Suprapubic skin (tissue), 4 donors: ENCODE results near the gene NUDT4.

Source experiments
- POLR2A ChIP-seq, 2 donors: fragments of 450-650 bp; IDR thresholded peaks; one replicate each; pipeline ENCODE4 v1.6.1; 2017; ENCODE audit warnings: antibody characterized with exemption in 2 of 2, mild to moderate bottlenecking in 2 of 2, moderate library complexity in 2 of 2
- POLR2AphosphoS5 ChIP-seq, 3 donors: sonication (generic); formaldehyde crosslinking; IDR thresholded peaks; one replicate each; pipeline ENCODE4 v1.6.1; 2017; ENCODE audit warnings: antibody characterized with exemption in 3 of 3
- TF ChIP-seq, protein P1 (sequence below), 2 donors: fragments of 200-600 bp in 1 of 2; fragments of 450-650 bp in 1 of 2; sonication (generic) in 1 of 2; IDR thresholded peaks; one replicate each; pipeline ENCODE4 v1.5.1; 2016 to 2019; ENCODE audit warnings: antibody characterized with exemption in 2 of 2, mild to moderate bottlenecking in 1 of 2, moderate library complexity in 1 of 2

DNA sequence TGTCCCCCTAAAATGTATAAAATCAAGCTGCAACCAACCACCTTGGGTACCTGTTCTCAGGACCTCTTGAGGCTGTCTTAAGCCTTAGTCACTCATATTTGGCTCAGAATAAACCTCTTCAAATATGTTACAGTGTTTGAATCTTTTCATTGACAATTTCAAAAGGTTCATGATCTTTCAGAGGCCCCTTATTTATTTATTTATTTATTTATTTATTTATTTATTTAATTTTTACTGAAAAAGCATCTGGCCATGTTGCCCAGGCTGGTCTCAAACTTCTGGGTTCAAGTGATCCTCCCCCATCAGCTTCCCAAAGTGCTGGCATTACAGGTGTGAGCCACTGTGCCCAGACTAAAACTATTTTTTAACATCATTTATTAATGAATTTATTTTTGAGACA, 8.2 kb upstream of the NUDT4 start:
- TF ChIP-seq, protein P1, sequence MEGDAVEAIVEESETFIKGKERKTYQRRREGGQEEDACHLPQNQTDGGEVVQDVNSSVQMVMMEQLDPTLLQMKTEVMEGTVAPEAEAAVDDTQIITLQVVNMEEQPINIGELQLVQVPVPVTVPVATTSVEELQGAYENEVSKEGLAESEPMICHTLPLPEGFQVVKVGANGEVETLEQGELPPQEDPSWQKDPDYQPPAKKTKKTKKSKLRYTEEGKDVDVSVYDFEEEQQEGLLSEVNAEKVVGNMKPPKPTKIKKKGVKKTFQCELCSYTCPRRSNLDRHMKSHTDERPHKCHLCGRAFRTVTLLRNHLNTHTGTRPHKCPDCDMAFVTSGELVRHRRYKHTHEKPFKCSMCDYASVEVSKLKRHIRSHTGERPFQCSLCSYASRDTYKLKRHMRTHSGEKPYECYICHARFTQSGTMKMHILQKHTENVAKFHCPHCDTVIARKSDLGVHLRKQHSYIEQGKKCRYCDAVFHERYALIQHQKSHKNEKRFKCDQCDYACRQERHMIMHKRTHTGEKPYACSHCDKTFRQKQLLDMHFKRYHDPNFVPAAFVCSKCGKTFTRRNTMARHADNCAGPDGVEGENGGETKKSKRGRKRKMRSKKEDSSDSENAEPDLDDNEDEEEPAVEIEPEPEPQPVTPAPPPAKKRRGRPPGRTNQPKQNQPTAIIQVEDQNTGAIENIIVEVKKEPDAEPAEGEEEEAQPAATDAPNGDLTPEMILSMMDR (IDR thresholded peaks at IDR 0.05): no peak
- TF ChIP-seq POLR2A (IDR thresholded peaks at IDR 0.05) (no peak), POLR2AphosphoS5 (IDR thresholded peaks at IDR 0.05) (no peak)
